ENCODE results near the gene TFAP2E.

DNA sequence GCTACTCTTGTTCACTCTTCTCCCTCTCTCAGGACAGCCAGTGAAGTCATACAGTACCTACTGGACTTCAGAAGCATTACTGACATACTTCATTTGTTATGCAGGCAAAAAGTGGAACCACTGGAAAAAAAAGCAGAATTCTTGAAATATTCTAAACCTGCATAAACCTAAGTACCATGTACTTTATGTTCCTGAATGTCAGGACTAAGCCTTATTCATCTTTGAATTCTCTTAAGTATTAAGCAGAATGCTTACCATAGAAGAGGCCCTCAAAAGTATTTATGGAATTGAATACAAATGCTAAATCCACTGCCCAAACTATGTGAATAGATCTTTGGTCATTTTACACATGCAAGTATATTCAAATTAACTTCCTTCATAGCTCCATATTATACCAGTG, 60.4 kb downstream of the TFAP2E start:
- TF ChIP-seq POLR2A (IDR thresholded peaks at IDR 0.05) = no peak
- TF ChIP-seq, protein P1, sequence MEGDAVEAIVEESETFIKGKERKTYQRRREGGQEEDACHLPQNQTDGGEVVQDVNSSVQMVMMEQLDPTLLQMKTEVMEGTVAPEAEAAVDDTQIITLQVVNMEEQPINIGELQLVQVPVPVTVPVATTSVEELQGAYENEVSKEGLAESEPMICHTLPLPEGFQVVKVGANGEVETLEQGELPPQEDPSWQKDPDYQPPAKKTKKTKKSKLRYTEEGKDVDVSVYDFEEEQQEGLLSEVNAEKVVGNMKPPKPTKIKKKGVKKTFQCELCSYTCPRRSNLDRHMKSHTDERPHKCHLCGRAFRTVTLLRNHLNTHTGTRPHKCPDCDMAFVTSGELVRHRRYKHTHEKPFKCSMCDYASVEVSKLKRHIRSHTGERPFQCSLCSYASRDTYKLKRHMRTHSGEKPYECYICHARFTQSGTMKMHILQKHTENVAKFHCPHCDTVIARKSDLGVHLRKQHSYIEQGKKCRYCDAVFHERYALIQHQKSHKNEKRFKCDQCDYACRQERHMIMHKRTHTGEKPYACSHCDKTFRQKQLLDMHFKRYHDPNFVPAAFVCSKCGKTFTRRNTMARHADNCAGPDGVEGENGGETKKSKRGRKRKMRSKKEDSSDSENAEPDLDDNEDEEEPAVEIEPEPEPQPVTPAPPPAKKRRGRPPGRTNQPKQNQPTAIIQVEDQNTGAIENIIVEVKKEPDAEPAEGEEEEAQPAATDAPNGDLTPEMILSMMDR (IDR thresholded peaks at IDR 0.05) = no peak
- no peak for TF ChIP-seq EP300 (IDR thresholded peaks at IDR 0.05)
- no peak for TF ChIP-seq POLR2AphosphoS5 (IDR thresholded peaks at IDR 0.05)

Data from stomach (tissue), 4 donors.